DLD1 (cell line): ENCODE results near the gene OAF.

Experiments
- in situ Hi-C: cut with HindIII; loops from 2 replicates; pipeline ENCODE4 v1.10.0; 2017; ENCODE audit warnings: low sequenced_read_pairs

Gene OAF

DNA sequence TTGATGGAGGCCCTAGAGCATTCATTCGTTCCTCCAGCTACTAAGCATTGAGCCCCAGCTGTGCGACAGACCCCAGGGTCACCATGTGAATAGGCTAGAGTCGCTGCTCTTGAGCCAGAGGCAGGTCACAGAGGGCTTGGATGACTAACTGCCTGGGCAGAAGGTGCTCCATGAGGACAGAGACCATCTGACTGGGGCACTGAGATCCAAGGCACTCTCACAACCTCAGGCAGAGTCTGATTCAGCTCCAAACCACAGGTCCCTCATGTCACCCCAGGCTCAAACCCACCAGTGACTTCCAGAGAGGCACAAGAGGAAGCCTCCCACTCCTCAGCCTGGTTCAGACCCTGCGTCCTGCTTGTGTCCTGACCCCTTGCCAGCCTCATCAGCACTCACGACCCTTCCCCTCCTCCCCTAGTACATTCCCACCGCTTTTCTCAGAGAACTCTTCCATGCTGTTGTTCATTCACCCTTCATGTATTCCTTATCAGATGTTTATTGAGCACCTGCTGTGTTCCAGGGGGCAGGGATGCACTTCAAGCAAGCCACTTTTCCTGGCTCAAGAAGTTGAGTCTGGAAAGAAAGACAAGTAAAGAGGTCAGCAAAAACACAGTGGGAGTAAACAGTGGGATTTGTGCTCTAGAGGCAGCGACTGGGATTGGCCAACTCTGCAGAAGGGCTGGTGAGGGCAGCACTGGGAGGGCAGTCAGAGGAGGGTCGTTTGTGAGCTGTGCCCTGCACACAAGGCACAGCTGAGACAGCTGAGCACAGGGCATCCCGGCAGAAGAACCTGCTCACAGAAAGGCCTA, 9.3 kb downstream of the OAF start:
- in situ Hi-C loops: no loop called here

DNA sequence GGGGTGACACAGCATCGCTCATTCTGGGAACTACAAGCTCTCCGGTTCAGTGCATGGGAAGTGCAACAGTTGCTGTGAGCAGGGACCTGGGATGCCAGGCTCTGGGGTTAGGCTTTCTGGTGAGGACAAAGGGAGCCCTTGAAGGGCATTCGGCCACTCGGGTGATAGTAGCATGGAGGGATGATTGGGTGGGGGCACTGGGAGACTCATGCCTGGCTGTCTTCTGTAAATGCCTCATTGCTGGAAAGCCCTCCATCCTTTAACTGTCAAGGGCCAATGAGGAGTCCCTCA, 9.9 kb downstream of the OAF start:
- in situ Hi-C loops: no loop called here

DNA sequence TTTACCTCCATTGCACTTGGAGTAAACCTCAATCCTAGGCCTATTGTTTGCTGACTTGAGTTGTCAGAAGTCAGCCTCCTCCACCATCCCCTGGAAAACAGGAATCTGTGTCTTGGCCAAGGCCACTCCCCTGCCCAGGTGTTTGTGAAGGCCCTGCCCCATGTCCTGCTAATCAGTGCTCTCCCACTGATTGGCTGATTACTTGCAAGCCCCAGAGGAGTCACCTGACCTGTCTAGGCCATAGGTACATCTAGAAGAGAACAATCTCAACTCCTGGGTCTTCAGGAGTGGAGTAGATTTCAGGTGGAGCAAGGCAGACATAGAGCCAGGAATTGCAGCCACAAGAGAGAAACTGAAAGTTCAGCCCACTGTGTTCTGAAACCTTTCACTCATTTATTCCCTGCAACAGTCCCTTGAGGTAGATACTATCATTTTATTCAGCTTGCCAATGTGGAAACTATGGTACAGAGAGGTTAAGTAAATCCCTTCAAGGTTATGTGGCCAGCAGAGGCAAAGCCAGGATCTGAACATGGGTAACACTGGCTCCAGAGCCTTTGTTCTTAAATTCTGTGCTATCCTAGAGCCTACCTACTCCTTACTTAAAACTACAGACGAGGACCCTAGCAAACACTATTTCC, 10.4 kb downstream of the OAF start:
- in situ Hi-C loops: no loop called here

DNA sequence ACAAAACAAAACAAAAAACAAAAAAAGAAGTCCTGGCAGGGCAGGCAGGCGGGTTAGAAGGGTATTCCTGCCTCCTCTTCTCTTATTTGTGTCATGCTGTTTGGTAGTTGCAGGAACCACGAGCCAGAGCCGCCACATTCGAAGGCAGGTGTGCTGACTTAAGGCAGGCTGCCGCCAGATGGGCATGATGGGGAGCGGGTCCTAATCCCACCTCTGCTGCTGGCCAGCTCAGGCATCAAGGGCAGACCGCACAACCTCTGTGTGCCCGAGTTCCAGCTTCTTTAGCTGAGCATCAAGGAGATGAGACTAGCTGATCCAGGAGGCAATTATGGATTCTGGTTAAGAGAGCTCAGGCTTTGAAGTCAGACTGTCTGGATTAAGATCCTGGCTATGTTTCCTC, 12.1 kb downstream of the OAF start:
- in situ Hi-C loops: no loop called here

DNA sequence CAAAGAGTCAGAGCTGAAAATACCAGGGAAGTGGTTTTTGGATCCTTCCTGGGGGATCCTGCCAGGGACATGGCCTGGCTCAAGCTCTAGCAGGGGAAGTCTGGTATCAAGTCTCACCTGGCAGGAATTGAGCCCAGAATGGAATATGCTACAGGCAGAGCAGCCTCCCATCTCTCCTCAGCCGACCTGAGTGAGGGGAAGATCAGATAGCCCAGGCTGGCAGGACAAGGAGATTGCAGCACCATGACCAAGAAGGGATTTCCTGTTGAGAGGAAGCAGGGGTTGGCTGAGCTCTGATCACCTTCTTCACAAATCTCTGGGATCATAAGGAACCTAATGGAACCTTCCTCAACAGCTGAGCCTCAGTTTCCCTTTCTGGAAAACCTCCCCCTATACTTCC, 13.0 kb downstream of the OAF start:
- in situ Hi-C loops: no loop called here

DNA sequence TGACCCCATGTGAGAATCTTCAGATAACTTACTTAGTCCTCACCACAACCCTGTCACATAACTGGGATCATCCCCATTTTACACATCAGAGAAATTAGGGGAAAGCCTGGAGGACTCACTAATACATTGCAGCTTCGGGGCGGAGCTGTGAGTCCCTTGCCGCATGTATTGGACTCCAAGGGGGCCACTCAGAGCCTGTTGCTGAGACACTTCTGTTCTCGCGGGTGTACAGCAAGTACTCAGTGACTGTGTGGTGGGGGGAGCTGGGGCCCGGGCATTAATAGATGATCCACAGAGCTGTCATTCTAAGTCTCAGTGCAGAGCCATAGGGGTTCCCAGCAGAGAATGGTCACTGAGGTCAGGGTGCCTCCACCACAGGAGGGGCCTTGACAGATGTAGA, 13.5 kb downstream of the OAF start:
- in situ Hi-C loops: no loop called here

DNA sequence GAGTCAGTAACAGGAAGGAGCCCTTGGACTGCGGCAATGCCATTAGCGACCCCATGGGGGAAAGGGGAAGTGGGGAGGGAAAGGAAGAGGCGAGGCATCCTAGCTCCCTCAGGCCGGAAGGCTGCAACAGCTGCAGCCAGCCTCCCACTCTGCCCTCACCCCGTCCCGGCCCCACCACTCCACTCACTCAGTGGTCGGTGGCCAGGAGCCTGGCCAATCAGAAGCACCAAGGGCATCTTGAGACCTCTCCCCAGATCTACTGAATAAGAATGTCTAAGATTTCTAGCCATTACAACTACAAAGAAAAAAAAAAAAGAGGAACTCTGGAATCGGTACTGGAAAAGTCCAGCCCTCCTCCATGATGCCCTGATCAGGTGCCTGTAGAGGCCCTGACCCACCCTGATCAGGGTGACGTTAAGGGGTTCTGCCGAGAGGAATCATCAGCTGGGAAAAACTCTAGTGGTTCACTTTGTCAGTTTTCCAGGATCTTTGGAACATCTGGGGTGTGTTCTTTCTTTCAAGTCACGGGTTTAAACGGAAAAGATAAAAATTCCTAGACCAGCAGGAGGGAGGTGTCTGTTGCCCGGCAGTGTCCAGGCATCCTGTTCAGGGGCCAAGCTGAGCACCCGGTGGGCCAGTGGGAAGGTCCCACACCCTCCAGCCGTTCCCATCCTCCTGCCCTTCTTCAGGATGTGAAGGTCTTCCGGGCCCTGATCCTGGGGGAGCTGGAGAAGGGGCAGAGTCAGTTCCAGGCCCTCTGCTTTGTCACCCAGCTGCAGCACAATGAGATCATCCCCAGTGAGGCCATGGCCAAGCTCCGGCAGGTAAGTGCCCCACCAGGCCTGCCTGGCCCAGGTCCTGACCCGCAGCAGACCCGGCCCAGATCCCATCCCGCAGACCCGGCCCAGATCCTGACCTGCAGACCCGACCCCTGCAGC, 14.4 kb downstream of the OAF start:
- in situ Hi-C loops: loop anchor here (5.0 kb wide), 1 partner anchor 67 kb away; no protein-coding TSS in a partner anchor

DNA sequence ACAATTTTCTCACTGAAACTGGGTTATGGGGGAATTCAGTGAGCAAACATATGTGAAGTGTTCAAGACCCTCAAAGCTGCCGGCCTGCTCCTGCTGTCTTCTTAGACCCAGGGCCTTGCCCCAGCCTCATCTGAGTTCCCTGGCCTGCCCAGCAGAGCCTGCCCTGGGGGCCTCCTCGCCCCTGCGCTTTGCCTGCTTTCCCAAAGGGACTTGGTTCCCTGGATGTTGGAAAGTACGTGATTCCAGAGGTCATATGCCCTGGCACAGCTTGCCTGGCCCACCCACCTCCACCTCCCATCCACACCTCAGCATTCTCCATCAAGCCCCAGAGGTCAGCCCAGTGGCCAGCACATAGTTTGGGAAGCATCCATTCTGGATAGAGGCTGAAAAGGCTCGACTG, 15.4 kb downstream of the OAF start:
- in situ Hi-C loops: loop anchor here (5.0 kb wide), 1 partner anchor 66 kb away; no protein-coding TSS in a partner anchor

DNA sequence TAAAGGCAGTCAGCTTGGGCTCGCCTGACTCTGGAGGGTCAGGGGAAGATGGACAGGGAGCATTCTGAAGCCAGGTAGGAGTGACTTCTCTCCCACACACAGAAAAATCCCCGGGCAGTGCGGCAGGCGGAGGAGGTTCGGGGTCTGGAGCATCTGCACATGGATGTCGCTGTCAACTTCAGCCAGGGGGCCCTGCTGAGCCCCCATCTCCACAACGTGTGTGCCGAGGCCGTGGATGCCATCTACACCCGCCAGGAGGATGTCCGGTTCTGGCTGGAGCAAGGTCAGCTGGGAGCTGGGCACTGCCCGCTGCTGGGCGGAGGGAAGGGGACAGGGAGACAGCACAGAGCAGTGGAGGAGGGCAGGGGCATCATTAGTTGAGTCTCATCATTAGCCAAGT, 15.9 kb downstream of the OAF start:
- in situ Hi-C loops: loop anchor here (5.0 kb wide), 1 partner anchor 66 kb away; no protein-coding TSS in a partner anchor

DNA sequence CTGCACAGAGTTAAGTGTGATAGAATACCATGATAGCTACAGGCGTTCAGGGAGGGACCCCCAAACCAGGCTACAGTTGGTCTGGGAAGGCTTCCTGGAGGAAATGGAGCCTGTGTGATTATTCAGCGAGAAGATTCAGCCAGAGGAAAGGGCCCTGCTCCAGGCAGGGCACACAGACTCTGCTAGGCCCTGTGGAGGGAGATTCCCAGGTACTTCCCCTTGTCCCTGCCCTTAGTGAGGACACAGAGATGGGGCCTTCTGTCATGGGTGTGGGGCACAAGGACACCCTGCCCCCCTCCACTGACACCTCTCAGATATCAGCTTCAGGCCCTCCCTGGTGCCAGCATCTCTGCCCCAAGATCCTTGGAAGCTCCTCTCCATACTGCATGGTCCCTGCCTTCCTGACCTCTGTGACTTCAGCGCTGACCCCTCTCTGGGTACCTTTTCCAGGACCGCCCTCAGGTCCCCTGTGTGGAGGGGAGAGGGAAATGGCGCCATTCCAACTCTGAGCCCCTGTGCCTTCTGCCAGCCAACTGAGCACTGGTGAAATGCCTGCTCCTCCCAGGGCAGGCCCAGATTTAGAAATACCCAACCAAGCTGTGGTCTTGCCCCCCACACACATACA, 16.5 kb downstream of the OAF start:
- in situ Hi-C loops: loop anchor here (5.0 kb wide), 1 partner anchor 65 kb away; no protein-coding TSS in a partner anchor

DNA sequence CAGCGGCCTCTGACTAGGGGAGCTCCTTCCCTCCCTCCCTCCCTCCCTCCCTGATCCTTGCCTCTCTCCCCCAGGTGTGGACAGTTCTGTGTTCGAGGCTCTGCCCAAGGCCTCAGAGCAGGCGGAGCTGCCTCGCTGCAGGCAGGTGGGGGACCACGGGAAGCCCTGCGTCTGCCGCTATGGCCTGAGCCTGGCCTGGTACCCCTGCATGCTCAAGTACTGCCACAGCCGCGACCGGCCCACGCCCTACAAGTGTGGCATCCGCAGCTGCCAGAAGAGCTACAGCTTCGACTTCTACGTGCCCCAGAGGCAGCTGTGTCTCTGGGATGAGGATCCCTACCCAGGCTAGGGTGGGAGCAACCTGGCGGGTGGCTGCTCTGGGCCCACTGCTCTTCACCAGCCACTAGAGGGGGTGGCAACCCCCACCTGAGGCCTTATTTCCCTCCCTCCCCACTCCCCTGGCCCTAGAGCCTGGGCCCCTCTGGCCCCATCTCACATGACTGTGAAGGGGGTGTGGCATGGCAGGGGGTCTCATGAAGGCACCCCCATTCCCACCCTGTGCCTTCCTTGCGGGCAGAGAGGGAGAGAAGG, 18.1 kb downstream of the OAF start:
- in situ Hi-C loops: loop anchor here (5.0 kb wide), 1 partner anchor 63 kb away; no protein-coding TSS in a partner anchor

DNA sequence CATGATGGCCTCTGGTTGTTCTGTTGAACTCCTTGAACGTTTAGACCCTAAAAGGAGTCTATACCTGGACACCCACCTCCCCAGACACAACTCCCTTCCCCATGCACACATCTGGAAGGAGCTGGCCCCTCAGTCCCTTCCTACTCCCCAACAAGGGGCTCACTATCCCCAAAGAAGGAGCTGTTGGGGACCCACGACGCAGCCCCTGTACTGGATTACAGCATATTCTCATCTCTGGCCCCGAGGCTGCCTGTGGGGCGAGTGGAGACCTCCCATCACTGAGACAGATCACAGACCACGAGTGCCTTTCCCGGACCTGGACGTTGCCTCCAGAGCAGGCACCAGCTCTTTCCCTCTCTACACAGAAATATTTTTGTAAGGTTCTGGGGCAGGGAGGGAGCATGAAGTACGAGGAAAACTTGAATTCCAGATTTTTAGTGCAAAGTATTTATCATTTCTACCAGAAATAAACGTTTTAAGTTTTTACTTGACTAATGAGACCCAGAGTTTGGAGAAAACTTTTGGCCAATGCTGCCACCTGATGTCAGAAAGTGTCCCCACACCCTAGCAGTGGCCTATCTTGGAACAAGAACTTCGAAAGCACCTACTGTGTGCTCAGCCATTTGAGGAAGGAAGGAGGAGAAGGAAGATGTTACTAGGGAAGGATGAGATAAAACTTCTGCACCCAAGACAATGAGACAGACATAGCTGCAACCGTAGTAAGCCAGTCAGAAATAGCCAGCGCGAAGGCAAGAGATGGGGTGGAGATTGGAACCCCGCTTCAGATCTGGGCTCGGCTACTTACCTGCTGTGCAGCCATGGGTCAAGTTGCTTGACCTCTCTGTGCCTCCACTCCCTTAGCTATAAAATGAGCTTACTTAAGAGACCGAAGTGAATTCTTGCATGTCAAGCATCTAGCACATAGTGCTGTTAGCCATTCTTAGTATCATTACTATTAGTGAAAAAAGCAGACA, 18.9 kb downstream of the OAF start:
- in situ Hi-C loops: loop anchor here (5.0 kb wide), 1 partner anchor 63 kb away; no protein-coding TSS in a partner anchor

DNA sequence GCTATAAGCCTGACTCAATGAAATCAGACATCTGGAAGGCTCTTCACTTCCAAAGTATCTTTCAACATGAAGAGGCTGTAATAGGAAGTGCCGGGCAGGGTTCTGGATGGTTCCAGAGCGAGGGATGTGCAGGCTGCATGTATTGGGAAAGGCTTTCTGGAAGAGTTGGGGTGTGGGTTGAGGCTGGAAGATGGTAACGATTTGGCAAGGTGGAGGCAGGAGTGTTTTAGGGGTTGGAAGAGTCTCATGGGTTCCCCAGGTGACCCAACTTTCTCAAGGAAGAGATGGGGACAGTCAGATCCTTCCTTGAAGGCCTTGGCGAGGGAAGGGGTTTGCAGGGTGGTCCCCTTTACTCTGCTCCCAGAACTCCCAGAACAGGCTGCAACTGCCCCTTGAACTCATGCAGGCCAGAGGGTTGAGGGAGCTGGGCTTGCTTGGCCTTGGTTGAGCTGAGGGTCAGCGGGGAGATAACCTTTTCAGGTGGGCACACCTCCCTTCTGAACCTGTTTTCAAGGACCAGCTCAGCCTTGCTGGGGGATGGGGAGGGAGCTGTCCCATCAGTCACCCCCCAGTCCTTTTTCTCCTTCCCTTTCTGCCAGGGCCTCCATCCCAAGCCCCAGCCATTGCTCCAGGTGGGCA, 19.7 kb downstream of the OAF start:
- in situ Hi-C loops: no loop called here

DNA sequence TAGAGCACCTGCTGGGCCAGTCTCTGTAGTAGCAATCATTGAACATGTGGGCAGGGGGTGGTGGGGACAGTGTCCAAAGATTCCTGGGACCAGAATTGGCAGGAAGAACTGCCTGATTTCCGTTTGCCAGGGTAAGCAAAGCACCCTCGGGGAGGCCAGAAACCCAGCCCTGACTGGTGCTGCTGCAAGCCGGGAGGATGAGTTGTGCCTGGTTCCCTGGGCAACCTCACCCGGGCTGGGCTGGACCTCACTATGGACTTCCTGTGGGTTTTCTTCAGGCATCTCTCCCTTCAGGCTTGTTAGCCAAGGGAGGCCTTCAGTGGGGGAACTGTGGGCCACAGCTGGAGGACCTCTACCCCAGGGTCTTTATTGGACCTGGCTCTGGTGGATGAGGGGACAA, 21.1 kb downstream of the OAF start:
- in situ Hi-C loops: no loop called here

DNA sequence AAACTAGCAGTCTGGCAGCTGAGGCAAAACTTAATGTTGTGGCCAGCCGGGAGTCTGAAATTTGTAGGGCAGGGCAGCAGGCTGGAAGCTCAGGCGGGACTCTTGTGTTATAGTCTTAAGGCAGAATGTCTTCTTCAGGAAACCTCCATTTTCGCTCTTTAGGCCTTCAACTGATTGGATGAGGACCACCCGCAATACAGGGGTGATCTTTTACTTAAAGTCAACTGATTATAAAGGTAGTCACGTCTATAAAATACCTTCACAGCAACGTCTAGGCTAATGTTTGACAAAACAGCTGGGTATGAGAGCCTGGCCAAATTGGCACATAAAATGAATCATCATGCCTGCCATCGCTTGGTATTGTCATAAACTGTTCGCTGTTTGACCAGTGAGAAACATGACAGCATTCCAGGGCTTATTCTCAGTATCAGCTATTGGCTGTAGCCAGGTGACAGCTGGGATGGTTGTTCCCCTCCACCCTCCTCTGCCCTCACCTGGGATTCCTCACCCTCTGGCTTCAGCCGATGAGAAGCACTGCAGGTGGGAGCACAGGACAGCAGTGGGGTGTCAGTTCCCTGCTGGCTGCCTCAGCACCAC, 22.5 kb downstream of the OAF start:
- in situ Hi-C loops: no loop called here

DNA sequence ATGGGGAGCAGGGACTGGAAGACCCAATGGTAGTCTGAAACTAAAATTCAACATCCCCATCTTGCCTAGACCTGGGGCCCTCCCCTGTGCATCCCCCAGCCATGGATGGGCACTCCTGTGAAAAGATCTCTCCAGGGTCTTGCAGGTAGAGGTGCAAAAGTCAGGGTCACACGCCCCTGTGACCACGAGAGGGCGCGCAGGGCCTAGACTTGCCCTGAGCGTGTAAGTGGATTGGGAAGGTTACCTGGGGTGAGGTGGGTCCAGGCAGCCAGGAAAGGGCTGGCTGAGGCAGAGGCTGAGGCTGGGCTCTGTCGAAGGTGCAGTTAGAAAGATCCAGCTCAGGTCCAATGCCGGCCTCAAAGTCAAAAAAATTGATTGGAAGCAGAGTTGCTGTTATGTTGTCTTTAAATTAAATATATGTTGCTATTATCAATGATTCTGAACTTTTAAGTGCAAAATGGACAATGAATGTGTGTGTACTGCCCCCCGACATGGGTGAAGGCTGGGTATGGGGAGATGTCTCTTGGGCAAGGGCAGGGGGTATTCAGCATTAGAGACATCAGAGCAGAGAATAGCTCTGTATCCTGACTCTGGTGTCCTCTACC, 24.3 kb downstream of the OAF start:
- in situ Hi-C loops: no loop called here

DNA sequence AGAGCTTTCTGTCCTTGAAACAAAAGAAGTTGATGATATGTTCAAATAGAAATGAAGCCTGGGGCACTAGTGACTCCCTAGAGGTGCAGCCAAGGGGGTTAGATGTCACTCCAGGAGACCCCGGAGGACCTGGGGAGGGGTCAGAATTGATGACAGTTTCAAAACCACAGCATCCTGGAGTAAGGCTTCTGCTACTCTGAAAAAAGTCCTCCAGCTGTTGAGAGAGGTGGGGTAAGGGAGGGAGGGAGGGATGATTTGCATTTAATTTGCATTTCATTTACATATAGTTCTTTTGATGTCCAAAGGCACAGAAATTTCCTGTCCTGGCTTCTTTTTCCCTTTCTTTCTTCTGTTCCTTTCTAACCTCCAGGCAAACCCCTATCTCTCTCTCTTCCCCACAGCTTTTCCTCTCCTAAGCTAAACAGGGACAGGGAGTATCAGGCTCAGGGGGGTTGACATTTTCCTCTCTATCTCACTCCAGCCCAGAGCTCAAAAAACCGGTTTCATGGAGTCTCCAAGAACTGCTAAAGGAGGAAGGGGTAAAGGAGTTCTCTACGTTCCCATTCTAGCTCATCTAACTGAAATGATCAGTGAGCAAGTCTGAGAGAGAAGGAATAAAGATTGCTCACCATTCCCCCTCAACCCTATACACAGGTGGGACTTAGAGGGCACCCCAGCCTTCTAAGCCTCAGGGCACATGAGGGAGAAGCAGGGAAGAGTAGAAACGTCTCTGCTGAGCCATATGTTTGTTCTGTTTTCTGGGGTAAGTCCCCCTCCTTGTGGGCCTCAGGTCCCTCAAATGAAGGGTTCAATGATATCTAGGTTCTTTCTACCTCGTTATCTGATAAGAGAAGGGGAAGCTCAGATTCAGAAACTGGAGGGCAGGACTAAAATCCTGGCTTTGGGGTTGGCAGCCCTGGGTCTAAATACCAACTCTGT, 25.6 kb downstream of the OAF start:
- in situ Hi-C loops: no loop called here
